Upper lobe of right lung (tissue), 1 donor: ENCODE results near the gene DLGAP3. TPM values are rescaled to one million over a fixed set of nuclear protein-coding genes. Genes with fewer than 3 reads are reported as not detected.
"Not testable (repeated sequence)": the region's sequence is repeated elsewhere in the genome, so short reads cannot be mapped to it uniquely, and the experiment has no call there.

ENCODE experiments used
- ATAC-seq: fragments of 200-7000 bp; cut with Tn5 transposase; one replicate; pipeline ENCODE4 v1.9.1; 2020; ENCODE audit warnings: mild to moderate bottlenecking, moderate library complexity
- DNase-seq: peaks from one replicate; pipeline ENCODE4 v3.0.0-alpha.2; 2020
- H3K27ac ChIP-seq: fragments of 200-600 bp; one replicate; pipeline ENCODE4 v1.8.0; 2022
- H3K27me3 ChIP-seq: fragments of 200-600 bp; one replicate; pipeline ENCODE4 v1.8.0; 2022; ENCODE audit warnings: mild to moderate bottlenecking
- H3K36me3 ChIP-seq: fragments of 200-600 bp; one replicate; pipeline ENCODE4 v1.8.0; 2022
- H3K4me1 ChIP-seq: fragments of 200-600 bp; one replicate; pipeline ENCODE4 v1.8.0; 2022
- H3K4me3 ChIP-seq: fragments of 200-600 bp; one replicate; pipeline ENCODE4 v1.8.0; 2022; ENCODE audit warnings: mild to moderate bottlenecking
- H3K9me3 ChIP-seq: fragments of 200-600 bp; one replicate; pipeline ENCODE4 v1.8.0; 2022
- CTCF ChIP-seq: fragments of 200-600 bp; IDR thresholded peaks from one replicate; pipeline ENCODE4 v1.8.0; 2022; ENCODE audit warnings: antibody characterized with exemption
- intact Hi-C: fragments of 100-400 bp; cut with DNase I; formaldehyde crosslinking; loops from one replicate; pipeline ENCODE4 v1.11.0; 2022
- total RNA-seq: library from RNA; stranded (reverse); fragmentation: NEBNext Ultra II Directional; extraction: Animal tissue kit (Norgen Biotek cat#: 25700); gene quantifications from one replicate; pipeline ENCODE4 v1.2.1, GENCODE V29; 2021
- donor health status: DM: no; HTN: yes; CAD: no; lungs with severe emphysema.

Gene DLGAP3
- total RNA-seq, 1 donor from 2014 or later: 0.35 TPM

GRCh38 chr1:34965597-34965996, 36.1 kb upstream of the DLGAP3 start:
- no peak overlapping the region for H3K27ac ChIP-seq
- no peak for DNase-seq
- no peak for TF ChIP-seq CTCF
- H3K9me3 ChIP-seq: no peaks in the 10 kb centered on the region
- ATAC-seq: no peak
- no peaks in the 10 kb centered on the region for H3K4me1 ChIP-seq
- intact Hi-C loops: no loop called here
- no peaks in the 10 kb centered on the region for H3K36me3 ChIP-seq
- no peak overlapping the region for H3K4me3 ChIP-seq
- H3K27me3 ChIP-seq: no peaks in the 10 kb centered on the region

GRCh38 chr1:34950428-34950827, 21.0 kb upstream of the DLGAP3 start:
- Histone ChIP-seq H3K27ac (no peak overlapping the region), H3K9me3 (no peaks in the 10 kb centered on the region), H3K4me1 (no peaks in the 10 kb centered on the region), H3K27me3 (no peaks in the 10 kb centered on the region), H3K4me3 (no peak overlapping the region), H3K36me3 (no peaks in the 10 kb centered on the region)
- ATAC-seq (no peak), DNase-seq (no peak)
- intact Hi-C loops: no loop called here
- no peak for TF ChIP-seq CTCF

DNA sequence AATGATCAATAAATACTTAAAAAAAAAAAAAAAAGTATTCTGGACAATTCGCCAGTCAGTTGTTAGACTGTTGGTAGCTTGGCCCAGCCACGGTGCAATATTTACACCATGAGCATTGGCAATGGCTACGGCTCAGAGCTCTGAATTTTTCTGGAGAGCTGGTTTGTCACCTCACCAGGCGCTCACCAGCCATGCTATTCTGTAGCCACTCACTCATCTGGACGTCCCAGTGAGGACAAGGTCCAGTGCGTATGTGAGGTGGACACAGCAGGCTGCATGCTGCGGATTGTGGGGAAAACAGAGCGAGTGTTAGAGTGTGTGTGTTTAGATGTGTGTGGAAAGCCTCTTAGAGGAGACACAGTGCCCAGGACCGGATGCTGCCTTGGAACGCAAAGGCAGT, 19.3 kb upstream of the DLGAP3 start:
- H3K27me3 ChIP-seq, H3K9me3 ChIP-seq, DNase-seq, H3K27ac ChIP-seq, ATAC-seq, H3K4me3 ChIP-seq, intact Hi-C loops, H3K4me1 ChIP-seq, H3K36me3 ChIP-seq: not testable (repeated sequence)

GRCh38 chr1:34947641-34948314, 18.3 kb upstream of the DLGAP3 start:
- intact Hi-C loops, H3K9me3 ChIP-seq, H3K36me3 ChIP-seq, H3K4me3 ChIP-seq, DNase-seq, H3K27me3 ChIP-seq, ATAC-seq, H3K4me1 ChIP-seq, H3K27ac ChIP-seq: not testable (repeated sequence)

DNA sequence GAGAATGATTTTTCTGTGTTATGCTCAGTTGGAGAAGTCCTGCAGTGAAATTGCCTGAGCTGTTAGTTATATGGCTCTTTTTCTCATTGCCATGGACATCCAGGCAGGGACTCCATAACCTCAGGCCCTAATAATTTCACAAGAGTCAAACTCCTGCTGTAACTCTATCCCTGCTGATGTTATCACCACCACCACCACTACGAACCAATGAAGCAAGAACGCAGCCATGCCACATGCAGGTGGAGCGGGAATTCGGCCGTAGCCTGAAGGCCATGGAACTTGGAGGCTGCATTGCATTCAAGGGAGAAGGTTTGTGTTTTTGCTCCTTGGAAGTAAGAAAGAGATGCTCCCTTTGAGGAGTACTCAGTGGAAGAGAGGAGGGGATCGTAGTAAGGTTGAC, 16.8 kb upstream of the DLGAP3 start:
- intact Hi-C loops: no loop called here
- DNase-seq: no peak
- TF ChIP-seq CTCF: no peak

DNA sequence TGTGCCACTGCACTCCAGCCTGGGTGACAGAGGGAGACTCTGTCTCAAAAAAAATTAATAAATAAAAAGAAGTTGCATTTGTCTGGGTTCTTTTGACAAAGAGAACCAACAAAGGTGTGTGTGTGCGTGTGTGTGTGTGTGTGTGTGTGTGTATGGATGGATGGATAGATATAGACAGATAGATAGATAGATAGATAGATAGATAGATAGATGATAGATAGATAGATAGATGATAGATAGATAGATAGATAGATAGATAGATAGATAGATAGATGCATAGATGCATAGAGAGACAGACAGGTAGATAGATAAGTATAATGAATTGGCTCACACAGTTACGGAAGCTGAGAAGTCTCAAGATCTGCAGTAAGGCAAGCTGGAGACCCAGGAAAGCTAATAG, 12.3 kb upstream of the DLGAP3 start:
- H3K27ac ChIP-seq, DNase-seq, ATAC-seq: not testable (repeated sequence)

More for the DNA sequence above, 16.8 kb upstream of the DLGAP3 start:
- Histone ChIP-seq H3K27ac (no peak overlapping the region), H3K9me3 (no peaks in the 10 kb centered on the region), H3K4me3 (no peak overlapping the region), H3K36me3 (no peaks in the 10 kb centered on the region), H3K4me1 (no peaks in the 10 kb centered on the region), H3K27me3 (no peaks in the 10 kb centered on the region)
- no peak for ATAC-seq

DNA sequence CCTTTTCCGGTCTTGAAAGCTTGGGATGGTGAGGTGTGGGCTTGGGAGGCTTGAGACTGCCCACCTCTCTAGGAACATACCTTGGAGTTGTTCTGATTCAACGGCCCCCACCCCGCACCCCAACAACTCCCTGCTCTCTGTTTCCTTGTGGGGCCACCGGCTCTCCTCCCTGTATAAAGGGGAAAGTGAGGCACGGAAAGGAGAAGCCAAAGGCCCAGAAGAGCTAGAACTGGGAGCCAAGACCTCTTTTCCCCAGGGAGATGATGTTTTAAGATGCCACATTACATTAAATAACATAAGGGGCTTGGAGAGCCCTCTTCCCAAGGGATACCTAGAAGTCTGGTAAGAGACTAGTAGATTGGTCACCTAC, 1.2 kb upstream of the DLGAP3 start:
- peaks cover 52% of the 10 kb centered on the region for H3K27me3 ChIP-seq
- H3K36me3 ChIP-seq: no peaks in the 10 kb centered on the region
- no peaks in the 10 kb centered on the region for H3K9me3 ChIP-seq
- no peak overlapping the region for H3K27ac ChIP-seq
- H3K4me1 ChIP-seq: peaks cover 6% of the 10 kb centered on the region
- intact Hi-C loops: no loop called here
- no peak for TF ChIP-seq CTCF
- DNase-seq (no peak), ATAC-seq (no peak)
- no peak overlapping the region for H3K4me3 ChIP-seq

More for the DNA sequence above, 12.3 kb upstream of the DLGAP3 start:
- H3K4me3 ChIP-seq, H3K36me3 ChIP-seq, H3K4me1 ChIP-seq, H3K9me3 ChIP-seq, intact Hi-C loops: not testable (repeated sequence)
- H3K27me3 ChIP-seq: peaks cover 12% of the 10 kb centered on the region
